Measurements from ENCODE around the gene GABRB2.

The GABRB2 gene

GRCh38 chr5:161284445-161284844 is 262.1 kb downstream of the GABRB2 start:
- no peak for TF ChIP-seq FOXP2 (optimal IDR thresholded peaks at IDR 0.05; ENCODE audit: borderline replicate concordance, extremely low read depth, extremely low read length, insufficient read depth)
- no peak for TF ChIP-seq TAF1 (IDR thresholded peaks at IDR 0.05; ENCODE audit: borderline replicate concordance, insufficient read depth, low read length)
- TF ChIP-seq SIN3A (IDR thresholded peaks at IDR 0.05; ENCODE audit: borderline replicate concordance, insufficient read depth, low read length) = no peak
- no peak for TF ChIP-seq POLR2AphosphoS5 (IDR thresholded peaks at IDR 0.05; ENCODE audit: low read depth, low read length)
- TF ChIP-seq REST (IDR thresholded peaks at IDR 0.05; ENCODE audit: insufficient read depth in 1 of 2, low read depth in 2 of 2, low read length in 2 of 2) = no peak

GRCh38 chr5:161283296-161283695 is 263.2 kb downstream of the GABRB2 start:
- TF ChIP-seq FOXP2 (optimal IDR thresholded peaks at IDR 0.05; ENCODE audit: borderline replicate concordance, extremely low read depth, extremely low read length, insufficient read depth) (no peak), POLR2AphosphoS5 (IDR thresholded peaks at IDR 0.05; ENCODE audit: low read depth, low read length) (no peak), TAF1 (IDR thresholded peaks at IDR 0.05; ENCODE audit: borderline replicate concordance, insufficient read depth, low read length) (no peak), SIN3A (IDR thresholded peaks at IDR 0.05; ENCODE audit: borderline replicate concordance, insufficient read depth, low read length) (no peak), REST (IDR thresholded peaks at IDR 0.05; ENCODE audit: insufficient read depth in 1 of 2, low read depth in 2 of 2, low read length in 2 of 2) (no peak)

- TF ChIP-seq FOXP2 (optimal IDR thresholded peaks at IDR 0.05; ENCODE audit: borderline replicate concordance, extremely low read depth, extremely low read length, insufficient read depth) = no peak
- TF ChIP-seq POLR2AphosphoS5 (IDR thresholded peaks at IDR 0.05; ENCODE audit: low read depth, low read length) = no peak
- no peak for TF ChIP-seq SIN3A (IDR thresholded peaks at IDR 0.05; ENCODE audit: borderline replicate concordance, insufficient read depth, low read length)
- TF ChIP-seq REST (IDR thresholded peaks at IDR 0.05; ENCODE audit: insufficient read depth in 1 of 2, low read depth in 2 of 2, low read length in 2 of 2) = no peak
- TF ChIP-seq TAF1 (IDR thresholded peaks at IDR 0.05; ENCODE audit: borderline replicate concordance, insufficient read depth, low read length) = no peak
Observed at GRCh38 chr5:161278739-161279660, 267.5 kb downstream of the GABRB2 start.

- TF ChIP-seq TAF1 (IDR thresholded peaks at IDR 0.05; ENCODE audit: borderline replicate concordance, insufficient read depth, low read length) = no peak
- TF ChIP-seq FOXP2 (optimal IDR thresholded peaks at IDR 0.05; ENCODE audit: borderline replicate concordance, extremely low read depth, extremely low read length, insufficient read depth) = no peak
- TF ChIP-seq POLR2AphosphoS5 (IDR thresholded peaks at IDR 0.05; ENCODE audit: low read depth, low read length) = no peak
- no peak for TF ChIP-seq REST (IDR thresholded peaks at IDR 0.05; ENCODE audit: insufficient read depth in 1 of 2, low read depth in 2 of 2, low read length in 2 of 2)
Observed at GRCh38 chr5:161277011-161277410, 269.5 kb downstream of the GABRB2 start.

Measured in PFSK-1 (cell line).